MCF 10A (cell line): ENCODE measurements around the gene CEP131. TPM values are rescaled to one million over a fixed set of nuclear protein-coding genes. Genes with fewer than 3 reads are reported as not detected.

Source experiments
- BruUV-seq: library from RNA; stranded (reverse); fragments of 400-500 nt; replicated peaks from 2 replicates; lab custom pipeline; 2021; lab: Mats Ljungman, UMichigan
- CTCF ChIA-PET: fragments of 300-600 bp; sonication (Branson Sonifier 250); formaldehyde crosslinking; extraction: SDS; loops from one replicate; lab custom pipeline; 2021; ENCODE audit warnings: antibody characterized with exemption, inconsistent platforms; lab: Yijun Ruan, JAX
- POLR2A ChIA-PET: fragments of 300-600, 350-650 bp; sonication (Branson Sonifier 250); formaldehyde crosslinking; extraction: SDS; loops from one replicate; lab custom pipeline; 2020; ENCODE audit warnings: antibody characterized with exemption, inconsistent platforms; lab: Yijun Ruan, JAX
- DNase-seq: peaks from one replicate; pipeline ENCODE4 v3.0.0-alpha.2; 2018; ENCODE audit not compliant: unreplicated experiment
- H3K27ac Mint-ChIP-seq: one replicate; pipeline ENCODE4 v1.8.0; 2022; ENCODE audit warnings: mild to moderate bottlenecking, low read depth, mixed read lengths; ENCODE audit not compliant: unreplicated experiment
- H3K27me3 Mint-ChIP-seq: one replicate; pipeline ENCODE4 v1.8.0; 2022; ENCODE audit warnings: mixed read lengths; ENCODE audit not compliant: insufficient read depth, unreplicated experiment
- H3K36me3 Mint-ChIP-seq: one replicate; pipeline ENCODE4 v1.8.0; 2022; ENCODE audit warnings: mild to moderate bottlenecking, moderate library complexity, mixed read lengths; ENCODE audit not compliant: insufficient read depth, unreplicated experiment
- H3K4me1 Mint-ChIP-seq: one replicate; pipeline ENCODE4 v1.8.0; 2022; ENCODE audit warnings: mixed read lengths; ENCODE audit not compliant: insufficient read depth, unreplicated experiment
- H3K4me3 Mint-ChIP-seq: one replicate; pipeline ENCODE4 v1.8.0; 2022; ENCODE audit warnings: mild to moderate bottlenecking, moderate library complexity, mixed read lengths; ENCODE audit not compliant: unreplicated experiment
- H3K9me3 Mint-ChIP-seq: one replicate; pipeline ENCODE4 v1.8.0; 2022; ENCODE audit warnings: mixed read lengths; ENCODE audit not compliant: unreplicated experiment
- CTCF ChIP-seq: fragments of 200-600 bp; IDR thresholded peaks from one replicate; pipeline ENCODE4 v1.8.0; 2022; ENCODE audit warnings: antibody characterized with exemption, mild to moderate bottlenecking; ENCODE audit not compliant: unreplicated experiment
- intact Hi-C: fragments of 100-400 bp; cut with micrococcal nuclease; formaldehyde crosslinking; loops from 2 replicates; pipeline ENCODE4 v1.14.1; 2022
- total RNA-seq: library from RNA; stranded (reverse); gene quantifications from 2 replicates; pipeline ENCODE4 v1.2.3, GENCODE V29; 2022

CEP131 gene
- total RNA-seq, 1 experiment from 2014 or later, result 9.5 TPM

DNA sequence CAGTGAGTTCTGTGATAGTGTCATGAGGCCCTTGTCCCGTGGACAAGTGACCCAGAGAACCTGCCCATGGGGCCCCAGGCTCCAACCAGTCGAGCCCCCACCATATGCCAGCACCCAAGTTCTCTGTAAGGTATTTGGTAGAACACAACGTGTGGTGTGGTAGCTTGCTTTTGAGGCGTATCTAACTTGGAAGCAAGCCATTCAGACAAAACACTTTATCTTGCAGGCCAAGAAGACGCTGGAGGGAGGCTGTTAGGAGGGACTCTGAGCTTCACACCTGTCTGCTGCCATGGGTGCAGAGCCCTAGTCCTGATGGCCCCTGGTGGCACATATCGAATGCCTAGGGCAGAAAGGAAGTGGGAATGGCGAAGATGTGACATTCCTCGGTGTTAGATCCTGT is 18.0 kb upstream of the CEP131 start:
- Mint-ChIP-seq H3K9me3 (no peaks in the 10 kb centered on the region), H3K4me1 (peaks cover 18% of the 10 kb centered on the region), H3K36me3 (peaks cover 44% of the 10 kb centered on the region), H3K27ac (no peak overlapping the region), H3K4me3 (peak overlapping the region; percentile 84), H3K27me3 (no peaks in the 10 kb centered on the region)
- intact Hi-C loops, result loop anchor here (2.0 kb wide), 1 partner anchor 98 kb away; no protein-coding TSS in a partner anchor
- no TSS peak for BruUV-seq
- ChIA-PET CTCF (interaction anchor here (0.6 to 1.0 kb wide), 4 partner anchors 21 to 1994 kb away, joined by 3 to 4 read pairs (median 3); no protein-coding TSS in a partner anchor), POLR2A (interaction anchor here (0.5 to 2.4 kb wide), 4 partner anchors 18 to 448 kb away, joined by 3 to 13 read pairs (median 4); partner anchors contain the start of genes ACTG1 and CEP131)
- no peak for DNase-seq
- no peak for TF ChIP-seq CTCF

- BruUV-seq, result TSS peak; percentile 46
- Mint-ChIP-seq H3K4me1 (peaks cover 22% of the 10 kb centered on the region), H3K4me3 (peak overlapping the region; percentile 84), H3K27me3 (no peaks in the 10 kb centered on the region), H3K36me3 (peaks cover 43% of the 10 kb centered on the region), H3K9me3 (no peaks in the 10 kb centered on the region), H3K27ac (peak overlapping the region; percentile 87)
- peak; percentile 46 for DNase-seq
- no peak for TF ChIP-seq CTCF
- ChIA-PET POLR2A (interaction anchor here (0.5 to 3.3 kb wide), 29 partner anchors 11 to 478 kb away, joined by 3 to 15 read pairs (median 4); partner anchors contain the start of genes ACTG1, ARL16, BAHCC1 and CEP131), CTCF (interaction anchor here (0.6 to 1.5 kb wide), 5 partner anchors 21 to 1993 kb away, joined by 3 to 4 read pairs (median 3); no protein-coding TSS in a partner anchor)
- intact Hi-C loops, result loop anchor here (2.0 kb wide), 1 partner anchor 97 kb away; no protein-coding TSS in a partner anchor
These were observed 17.2 kb upstream of the CEP131 start for GRCh38 chr17:81239714-81240555.

- H3K36me3 Mint-ChIP-seq, result peaks cover 35% of the 10 kb centered on the region
- H3K27ac Mint-ChIP-seq, result peak within 1 kb of the TSS; percentile 87
- ChIA-PET CTCF (interaction anchor here (0.6 to 1.5 kb wide), 6 partner anchors 14 to 367 kb away, joined by 3 read pairs; partner anchors contain the start of gene CEP131), POLR2A (interaction anchor here (0.6 to 3.3 kb wide), 40 partner anchors 8 to 812 kb away, joined by 3 to 15 read pairs (median 4); partner anchors contain the start of genes ACTG1, ARL16, BAHCC1 and CEP131)
- intact Hi-C loops, result no loop called here
- peak; percentile 100 for DNase-seq
- H3K4me3 Mint-ChIP-seq, result peak within 1 kb of the TSS; percentile 84
- BruUV-seq, result no TSS peak
- no peaks in the 10 kb centered on the region for H3K27me3 Mint-ChIP-seq
- H3K9me3 Mint-ChIP-seq, result no peaks in the 10 kb centered on the region
- no peak for TF ChIP-seq CTCF
- peaks cover 24% of the 10 kb centered on the region for H3K4me1 Mint-ChIP-seq
These were observed 16.3 kb upstream of the CEP131 start, which contains the start of the genes NDUFAF8 and TEPSIN for GRCh38 chr17:81238815-81239713. Gene NDUFAF8 (plus strand): TSS chr17:81239318. CDS start chr17:81239364, 46 bp downstream. Gene TEPSIN (minus strand): TSS chr17:81239055. CDS start chr17:81239033, 22 bp downstream.
